PFSK-1 (cell line): ENCODE data around the gene FDX1.

ENCODE experiments used
- FOXP2 ChIP-seq: optimal IDR thresholded peaks from 2 replicates; pipeline ENCODE3; 2011; ENCODE audit warnings: borderline replicate concordance, control low read depth, inconsistent platforms; ENCODE audit not compliant: insufficient read depth; ENCODE audit errors: extremely low read length, extremely low read depth
- POLR2AphosphoS5 ChIP-seq: IDR thresholded peaks from 2 replicates; pipeline ENCODE4 v1.6.1; 2012; ENCODE audit warnings: low read depth, mild to moderate bottlenecking, control low read depth, low read length, moderate library complexity
- REST ChIP-seq, 2 experiments: IDR thresholded peaks; 2 replicates each; pipeline versions ENCODE4 v1.6.1 to v1.8.0; 2011 to 2012; ENCODE audit warnings: low read depth in 2 of 2, low read length in 2 of 2, control low read depth in 1 of 2, inconsistent platforms in 1 of 2, mild to moderate bottlenecking in 1 of 2, moderate library complexity in 1 of 2; ENCODE audit not compliant: insufficient read depth in 1 of 2
- SIN3A ChIP-seq: IDR thresholded peaks from 2 replicates; pipeline ENCODE4 v1.6.1; 2012; ENCODE audit warnings: mild to moderate bottlenecking, low read length, moderate library complexity, borderline replicate concordance; ENCODE audit not compliant: insufficient read depth
- TAF1 ChIP-seq: IDR thresholded peaks from 2 replicates; pipeline ENCODE4 v1.6.1; 2012; ENCODE audit warnings: low read length, control low read depth, borderline replicate concordance; ENCODE audit not compliant: insufficient read depth

Gene FDX1

GRCh38 chr11:110424775-110425444, 4.8 kb upstream of the FDX1 start:
- TF ChIP-seq POLR2AphosphoS5 (no peak), SIN3A (no peak), FOXP2 (no peak), TAF1 (no peak), REST (IDR thresholded peaks at IDR 0.05; ENCODE audit: insufficient read depth in 1 of 2, low read depth in 2 of 2, low read length in 2 of 2) (no peak)

- TF ChIP-seq TAF1 (no peak), SIN3A (no peak), FOXP2 (no peak), POLR2AphosphoS5 (no peak), REST (IDR thresholded peaks at IDR 0.05; ENCODE audit: insufficient read depth in 1 of 2, low read depth in 2 of 2, low read length in 2 of 2) (no peak)
Observed at GRCh38 chr11:110425751-110426545, 3.8 kb upstream of the FDX1 start.

GRCh38 chr11:110428040-110428439, 1.7 kb upstream of the FDX1 start:
- TF ChIP-seq SIN3A = no peak
- TF ChIP-seq FOXP2 = no peak
- no peak for TF ChIP-seq TAF1
- TF ChIP-seq REST (IDR thresholded peaks at IDR 0.05; ENCODE audit: insufficient read depth in 1 of 2, low read depth in 2 of 2, low read length in 2 of 2) = no peak
- TF ChIP-seq POLR2AphosphoS5 = no peak

GRCh38 chr11:110428956-110429730, 605 bp upstream of the FDX1 start:
- TF ChIP-seq SIN3A = no peak
- no peak for TF ChIP-seq REST (IDR thresholded peaks at IDR 0.05; ENCODE audit: insufficient read depth in 1 of 2, low read depth in 2 of 2, low read length in 2 of 2)
- TF ChIP-seq FOXP2 = no peak
